HEK293 (cell line): ENCODE measurements around the gene SLC6A6.

ENCODE experiments used
- YY1 ChIP-seq: fragments of 450-650 bp; formaldehyde crosslinking; IDR thresholded peaks from 2 replicates; pipeline ENCODE4 v1.5.1; 2018; ENCODE audit warnings: missing biosample characterization, missing genetic modification characterization
- ZNF132 ChIP-seq: fragments of 450-650 bp; formaldehyde crosslinking; IDR thresholded peaks from 2 replicates; pipeline ENCODE4 v1.5.1; 2017; ENCODE audit warnings: missing biosample characterization, missing genetic modification characterization, borderline replicate concordance
- TF ChIP-seq, protein P1 (sequence below): fragments of 450-650 bp; formaldehyde crosslinking; IDR thresholded peaks from 2 replicates; pipeline ENCODE4 v1.5.1; 2016; ENCODE audit warnings: missing biosample characterization, missing genetic modification characterization
- TF ChIP-seq, protein P2 (sequence below): fragments of 450-650 bp; formaldehyde crosslinking; IDR thresholded peaks from 2 replicates; pipeline ENCODE4 v1.5.1; 2017; ENCODE audit warnings: missing biosample characterization, mild to moderate bottlenecking, missing genetic modification characterization, moderate library complexity

DNA sequence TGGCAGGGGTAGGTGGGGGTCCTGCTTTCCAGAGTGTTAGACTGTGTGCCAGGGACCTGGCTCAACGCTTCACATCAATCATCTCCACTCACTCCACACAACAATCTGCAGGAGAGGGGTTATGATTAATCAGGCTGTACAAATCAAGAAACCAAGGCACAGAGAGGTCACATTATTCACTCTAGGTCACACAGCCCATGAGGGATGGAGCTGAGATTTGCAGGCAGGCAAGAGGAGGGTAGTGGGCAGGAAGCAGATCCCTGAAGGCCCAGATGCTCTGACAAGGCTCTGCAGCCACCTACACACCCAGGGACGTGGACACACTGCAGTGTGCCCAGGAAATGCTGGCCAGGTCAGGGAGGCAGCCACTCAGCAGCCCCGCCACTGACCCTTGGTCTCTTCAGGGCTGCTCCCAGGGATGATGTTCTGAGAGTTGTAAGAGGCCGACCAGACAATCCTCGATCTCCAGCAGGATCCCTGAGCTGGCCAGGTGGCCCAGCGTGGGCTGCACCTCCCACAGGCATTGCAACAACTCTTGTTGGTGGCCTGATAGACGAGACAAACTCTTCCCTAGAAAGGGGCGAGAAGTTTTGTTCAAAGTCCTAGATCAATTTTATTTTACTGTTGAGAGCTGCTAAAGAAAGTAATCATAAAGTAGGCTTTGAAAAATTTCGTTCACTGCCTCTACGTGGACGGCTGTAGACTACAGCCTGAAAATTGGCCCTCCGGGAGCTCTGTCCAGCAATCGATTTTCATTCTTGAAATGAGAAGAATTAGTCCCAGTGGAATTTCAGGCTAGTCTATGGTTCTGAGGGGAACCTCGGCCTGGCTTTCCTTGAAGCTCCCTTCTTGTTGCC, 4.2 kb upstream of the SLC6A6 start:
- TF ChIP-seq, protein P1, sequence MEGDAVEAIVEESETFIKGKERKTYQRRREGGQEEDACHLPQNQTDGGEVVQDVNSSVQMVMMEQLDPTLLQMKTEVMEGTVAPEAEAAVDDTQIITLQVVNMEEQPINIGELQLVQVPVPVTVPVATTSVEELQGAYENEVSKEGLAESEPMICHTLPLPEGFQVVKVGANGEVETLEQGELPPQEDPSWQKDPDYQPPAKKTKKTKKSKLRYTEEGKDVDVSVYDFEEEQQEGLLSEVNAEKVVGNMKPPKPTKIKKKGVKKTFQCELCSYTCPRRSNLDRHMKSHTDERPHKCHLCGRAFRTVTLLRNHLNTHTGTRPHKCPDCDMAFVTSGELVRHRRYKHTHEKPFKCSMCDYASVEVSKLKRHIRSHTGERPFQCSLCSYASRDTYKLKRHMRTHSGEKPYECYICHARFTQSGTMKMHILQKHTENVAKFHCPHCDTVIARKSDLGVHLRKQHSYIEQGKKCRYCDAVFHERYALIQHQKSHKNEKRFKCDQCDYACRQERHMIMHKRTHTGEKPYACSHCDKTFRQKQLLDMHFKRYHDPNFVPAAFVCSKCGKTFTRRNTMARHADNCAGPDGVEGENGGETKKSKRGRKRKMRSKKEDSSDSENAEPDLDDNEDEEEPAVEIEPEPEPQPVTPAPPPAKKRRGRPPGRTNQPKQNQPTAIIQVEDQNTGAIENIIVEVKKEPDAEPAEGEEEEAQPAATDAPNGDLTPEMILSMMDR (tag by site-specific recombination), result no peak
- no peak for TF ChIP-seq ZNF132 (tag by site-specific recombination)
- TF ChIP-seq, protein P2, sequence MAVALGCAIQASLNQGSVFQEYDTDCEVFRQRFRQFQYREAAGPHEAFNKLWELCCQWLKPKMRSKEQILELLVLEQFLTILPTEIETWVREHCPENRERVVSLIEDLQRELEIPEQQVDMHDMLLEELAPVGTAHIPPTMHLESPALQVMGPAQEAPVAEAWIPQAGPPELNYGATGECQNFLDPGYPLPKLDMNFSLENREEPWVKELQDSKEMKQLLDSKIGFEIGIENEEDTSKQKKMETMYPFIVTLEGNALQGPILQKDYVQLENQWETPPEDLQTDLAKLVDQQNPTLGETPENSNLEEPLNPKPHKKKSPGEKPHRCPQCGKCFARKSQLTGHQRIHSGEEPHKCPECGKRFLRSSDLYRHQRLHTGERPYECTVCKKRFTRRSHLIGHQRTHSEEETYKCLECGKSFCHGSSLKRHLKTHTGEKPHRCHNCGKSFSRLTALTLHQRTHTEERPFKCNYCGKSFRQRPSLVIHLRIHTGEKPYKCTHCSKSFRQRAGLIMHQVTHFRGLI, result no peak
- no peak for TF ChIP-seq YY1 (tag by site-specific recombination)
